ENCODE measurements around the gene ZNF8. TPM values are rescaled to one million over a fixed set of nuclear protein-coding genes. Genes with fewer than 3 reads are reported as not detected.
A peak's percentile ranks its signal among the peaks of the same experiment; 100 is the strongest.

Gene ZNF8
- total RNA-seq, 1 donor from 2014 or later: 6.0 TPM

GRCh38 chr19:58317476-58318072, 38.8 kb downstream of the ZNF8 start:
- no peaks in the 10 kb centered on the region for H3K9me3 ChIP-seq
- H3K4me1 ChIP-seq: no peaks in the 10 kb centered on the region
- peaks cover 32% of the 10 kb centered on the region for H3K36me3 ChIP-seq
- no peak for TF ChIP-seq CTCF (IDR thresholded peaks at IDR 0.05)
- H3K27me3 ChIP-seq: no peaks in the 10 kb centered on the region
- ATAC-seq (no peak), DNase-seq (no peak)
- no peak overlapping the region for H3K4me3 ChIP-seq
- H3K27ac ChIP-seq: no peak overlapping the region
- intact Hi-C loops (cut with DNase I): no loop called here

GRCh38 chr19:58318297-58318696, 39.5 kb downstream of the ZNF8 start:
- peaks cover 24% of the 10 kb centered on the region for H3K36me3 ChIP-seq
- H3K9me3 ChIP-seq: no peaks in the 10 kb centered on the region
- intact Hi-C loops (cut with DNase I): no loop called here
- DNase-seq (no peak), ATAC-seq (no peak)
- H3K4me1 ChIP-seq: no peaks in the 10 kb centered on the region
- no peaks in the 10 kb centered on the region for H3K27me3 ChIP-seq
- no peak overlapping the region for H3K27ac ChIP-seq
- H3K4me3 ChIP-seq: no peak overlapping the region
- TF ChIP-seq CTCF (IDR thresholded peaks at IDR 0.05): no peak

DNA sequence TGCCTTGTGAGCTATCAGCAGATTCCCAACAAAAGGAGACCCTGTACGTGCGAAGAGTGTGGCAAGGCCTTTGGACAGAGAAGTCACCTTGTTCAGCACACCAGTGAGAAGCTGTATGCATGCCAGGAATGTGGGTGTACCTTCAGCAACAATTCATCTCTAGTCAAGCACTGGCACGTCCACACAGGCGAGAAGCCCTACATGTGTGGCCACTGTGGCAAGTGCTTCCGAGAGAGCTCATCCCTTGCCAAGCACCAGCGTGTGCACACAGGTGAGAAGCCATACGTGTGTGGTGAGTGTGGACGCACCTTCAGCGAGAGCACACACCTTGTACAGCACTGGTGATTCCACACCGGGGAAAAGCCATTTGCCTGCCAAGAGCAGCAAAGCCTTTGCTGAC, 40.5 kb downstream of the ZNF8 start:
- DNase-seq: no peak
- no peak for ATAC-seq
- H3K4me3 ChIP-seq: no peak overlapping the region
- no peak overlapping the region for H3K27ac ChIP-seq
- intact Hi-C loops (cut with DNase I): no loop called here
- no peaks in the 10 kb centered on the region for H3K9me3 ChIP-seq
- H3K36me3 ChIP-seq: peaks cover 15% of the 10 kb centered on the region
- H3K4me1 ChIP-seq: no peaks in the 10 kb centered on the region
- TF ChIP-seq CTCF (IDR thresholded peaks at IDR 0.05): no peak
- H3K27me3 ChIP-seq: no peaks in the 10 kb centered on the region

DNA sequence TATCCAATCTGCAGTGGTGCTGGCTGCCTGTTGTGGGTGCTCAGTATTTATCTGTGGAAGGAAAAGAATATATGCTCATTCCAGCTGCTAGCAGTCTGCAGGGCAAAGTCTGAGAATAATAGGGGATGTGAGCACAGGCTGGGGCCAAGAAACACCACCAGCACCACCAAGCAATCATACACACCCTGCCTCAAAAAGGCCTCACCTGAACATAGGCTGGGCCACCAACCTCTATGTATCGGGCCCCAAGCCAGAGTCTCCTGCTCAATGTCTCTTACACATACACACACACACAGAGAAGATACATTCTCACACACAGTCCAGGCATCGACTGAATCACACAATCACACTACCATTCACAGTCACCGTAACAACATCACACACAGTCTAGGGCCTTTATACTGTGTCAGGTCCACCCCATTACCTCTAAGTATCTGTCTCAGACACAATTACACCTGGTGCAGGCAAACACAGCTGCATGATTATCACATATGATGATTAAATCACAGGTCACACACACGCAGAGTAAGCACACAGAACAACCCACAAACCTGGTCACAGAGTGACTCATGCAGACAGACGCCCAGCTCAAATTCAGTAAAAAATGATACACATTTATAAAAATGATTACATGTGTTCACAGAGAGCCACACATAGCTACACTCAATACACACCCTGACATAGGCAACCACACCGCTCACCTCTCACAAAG, 46.7 kb downstream of the ZNF8 start:
- Histone ChIP-seq H3K9me3 (no peaks in the 10 kb centered on the region), H3K27me3 (no peaks in the 10 kb centered on the region), H3K4me3 (peak overlapping the region; percentile 83), H3K4me1 (peaks cover 11% of the 10 kb centered on the region), H3K36me3 (no peaks in the 10 kb centered on the region), H3K27ac (no peak overlapping the region)
- intact Hi-C loops (cut with DNase I): no loop called here
- DNase-seq: no peak
- no peak for ATAC-seq
- no peak for TF ChIP-seq CTCF (IDR thresholded peaks at IDR 0.05)

- no peak for ATAC-seq
- H3K27ac ChIP-seq: peak overlapping the region; percentile 88
- no peaks in the 10 kb centered on the region for H3K36me3 ChIP-seq
- H3K27me3 ChIP-seq: no peaks in the 10 kb centered on the region
- no peak for TF ChIP-seq CTCF (IDR thresholded peaks at IDR 0.05)
- H3K4me3 ChIP-seq: peak overlapping the region; percentile 83
- peaks cover 11% of the 10 kb centered on the region for H3K4me1 ChIP-seq
- H3K9me3 ChIP-seq: no peaks in the 10 kb centered on the region
- no peak for DNase-seq
- intact Hi-C loops (cut with DNase I): no loop called here
Observed at GRCh38 chr19:58326501-58326913, 47.8 kb downstream of the ZNF8 start.
